HEK293 (cell line): ENCODE results near the gene SPTLC2.

Experiments
- CTCF ChIA-PET: fragments of 350-600 bp; formaldehyde crosslinking; extraction: SDS; loops from one replicate; lab custom pipeline; 2021; ENCODE audit warnings: antibody characterized with exemption; lab: Yijun Ruan, JAX
- POLR2A ChIA-PET: fragments of 300-600 bp; formaldehyde crosslinking; extraction: SDS; loops from one replicate; lab custom pipeline; 2020; ENCODE audit warnings: antibody characterized with exemption, inconsistent platforms; lab: Yijun Ruan, JAX
- H3K27ac ChIP-seq: fragments of 200-500 bp; sonication (Bioruptor generic); 2 replicates; pipeline ENCODE4 v1.5.1; 2014; ENCODE audit warnings: low read depth, low read length, control low read depth, inconsistent platforms; ENCODE audit errors: extremely low read depth
- H3K36me3 ChIP-seq, 2 experiments: fragments of 200-500 bp in 1 of 2; sonication (Bioruptor generic) in 1 of 2; 1 replicate in 1 of 2; 2 replicates in 1 of 2; pipeline ENCODE4 v1.5.1; 2014 to 2017; ENCODE audit warnings: inconsistent platforms in 2 of 2, low read length in 2 of 2; ENCODE audit not compliant: control insufficient read depth in 2 of 2, insufficient read depth in 1 of 2
- H3K4me1 ChIP-seq: fragments of 200-500 bp; sonication (Bioruptor generic); 2 replicates; pipeline ENCODE4 v1.5.1; 2014; ENCODE audit warnings: mild to moderate bottlenecking, low read length, inconsistent platforms; ENCODE audit not compliant: control insufficient read depth, insufficient read depth
- H3K4me3 ChIP-seq: 2 replicates; pipeline ENCODE4 v1.5.1; 2011; ENCODE audit warnings: low read depth, mild to moderate bottlenecking, control low read depth, low read length, moderate library complexity
- H3K9me3 ChIP-seq: fragments of 200-500 bp; sonication (Bioruptor generic); 2 replicates; pipeline ENCODE4 v1.5.1; 2014; ENCODE audit warnings: low read depth, low read length, inconsistent platforms; ENCODE audit not compliant: control insufficient read depth, insufficient read depth
- REPIN1 ChIP-seq: fragments of 450-650 bp; formaldehyde crosslinking; IDR thresholded peaks from 2 replicates; pipeline ENCODE4 v1.5.1; 2017; ENCODE audit warnings: missing biosample characterization, missing genetic modification characterization, low read depth
- ZNF16 ChIP-seq: fragments of 450-650 bp; formaldehyde crosslinking; IDR thresholded peaks from 2 replicates; pipeline ENCODE4 v1.5.1; 2016; ENCODE audit warnings: low read depth, missing biosample characterization, missing genetic modification characterization
- ZNF248 ChIP-seq: fragments of 450-650 bp; formaldehyde crosslinking; IDR thresholded peaks from 2 replicates; pipeline ENCODE4 v1.5.1; 2017; ENCODE audit warnings: missing biosample characterization, missing genetic modification characterization
- ZNF292 ChIP-seq: fragments of 450-650 bp; formaldehyde crosslinking; IDR thresholded peaks from 2 replicates; pipeline ENCODE4 v1.5.1; 2016; ENCODE audit warnings: low read depth, missing biosample characterization, missing genetic modification characterization, borderline replicate concordance
- ZNF311 ChIP-seq: fragments of 450-650 bp; formaldehyde crosslinking; IDR thresholded peaks from 2 replicates; pipeline ENCODE4 v1.5.1; 2017; ENCODE audit warnings: missing biosample characterization, missing genetic modification characterization, borderline replicate concordance
- ZNF335 ChIP-seq: fragments of 450-650 bp; formaldehyde crosslinking; conservative IDR thresholded peaks from 2 replicates; pipeline ENCODE4 v1.5.1; 2016; ENCODE audit warnings: missing biosample characterization, missing genetic modification characterization
- ZNF391 ChIP-seq: fragments of 450-650 bp; formaldehyde crosslinking; IDR thresholded peaks from 2 replicates; pipeline ENCODE4 v1.5.1; 2016; ENCODE audit warnings: low read depth, missing biosample characterization, missing genetic modification characterization, borderline replicate concordance
- ZNF416 ChIP-seq: fragments of 450-650 bp; formaldehyde crosslinking; IDR thresholded peaks from 2 replicates; pipeline ENCODE4 v1.5.1; 2016; ENCODE audit warnings: missing biosample characterization, missing genetic modification characterization
- ZNF514 ChIP-seq: fragments of 450-650 bp; formaldehyde crosslinking; IDR thresholded peaks from 2 replicates; pipeline ENCODE4 v1.5.1; 2016; ENCODE audit warnings: missing biosample characterization, missing genetic modification characterization
- ZNF555 ChIP-seq: fragments of 450-650 bp; formaldehyde crosslinking; conservative IDR thresholded peaks from 2 replicates; pipeline ENCODE4 v1.5.1; 2017; ENCODE audit warnings: missing biosample characterization, mild to moderate bottlenecking, missing genetic modification characterization, inconsistent platforms
- ZNF560 ChIP-seq: fragments of 450-650 bp; formaldehyde crosslinking; IDR thresholded peaks from 2 replicates; pipeline ENCODE4 v1.5.1; 2017; ENCODE audit warnings: missing biosample characterization, missing genetic modification characterization, borderline replicate concordance
- ZNF76 ChIP-seq: fragments of 450-650 bp; formaldehyde crosslinking; IDR thresholded peaks from 2 replicates; pipeline ENCODE4; 2016; ENCODE audit warnings: low read depth, missing biosample characterization, missing genetic modification characterization, borderline replicate concordance
- ZNF768 ChIP-seq: fragments of 450-650 bp; formaldehyde crosslinking; IDR thresholded peaks from 2 replicates; pipeline ENCODE4 v1.5.1; 2018; ENCODE audit warnings: missing biosample characterization, mild to moderate bottlenecking, missing genetic modification characterization
- ZSCAN16 ChIP-seq: fragments of 450-650 bp; formaldehyde crosslinking; IDR thresholded peaks from 2 replicates; pipeline ENCODE4 v1.5.1; 2016; ENCODE audit warnings: missing biosample characterization, missing genetic modification characterization
- ZSCAN23 ChIP-seq: fragments of 450-650 bp; formaldehyde crosslinking; IDR thresholded peaks from 2 replicates; pipeline ENCODE4 v1.5.1; 2016; ENCODE audit warnings: missing biosample characterization, missing genetic modification characterization
- ZSCAN30 ChIP-seq: fragments of 450-650 bp; IDR thresholded peaks from 2 replicates; pipeline ENCODE4 v1.5.1; 2018; ENCODE audit warnings: missing biosample characterization, mild to moderate bottlenecking, missing genetic modification characterization, moderate library complexity
- TF ChIP-seq, protein P1 (sequence below): fragments of 450-650 bp; formaldehyde crosslinking; IDR thresholded peaks from 2 replicates; pipeline ENCODE4 v1.5.1; 2017; ENCODE audit warnings: missing biosample characterization, missing genetic modification characterization
- TF ChIP-seq, protein P2 (sequence below): fragments of 450-650 bp; formaldehyde crosslinking; IDR thresholded peaks from 2 replicates; pipeline ENCODE4 v1.5.1; 2016; ENCODE audit warnings: missing biosample characterization, missing genetic modification characterization

Gene SPTLC2

DNA sequence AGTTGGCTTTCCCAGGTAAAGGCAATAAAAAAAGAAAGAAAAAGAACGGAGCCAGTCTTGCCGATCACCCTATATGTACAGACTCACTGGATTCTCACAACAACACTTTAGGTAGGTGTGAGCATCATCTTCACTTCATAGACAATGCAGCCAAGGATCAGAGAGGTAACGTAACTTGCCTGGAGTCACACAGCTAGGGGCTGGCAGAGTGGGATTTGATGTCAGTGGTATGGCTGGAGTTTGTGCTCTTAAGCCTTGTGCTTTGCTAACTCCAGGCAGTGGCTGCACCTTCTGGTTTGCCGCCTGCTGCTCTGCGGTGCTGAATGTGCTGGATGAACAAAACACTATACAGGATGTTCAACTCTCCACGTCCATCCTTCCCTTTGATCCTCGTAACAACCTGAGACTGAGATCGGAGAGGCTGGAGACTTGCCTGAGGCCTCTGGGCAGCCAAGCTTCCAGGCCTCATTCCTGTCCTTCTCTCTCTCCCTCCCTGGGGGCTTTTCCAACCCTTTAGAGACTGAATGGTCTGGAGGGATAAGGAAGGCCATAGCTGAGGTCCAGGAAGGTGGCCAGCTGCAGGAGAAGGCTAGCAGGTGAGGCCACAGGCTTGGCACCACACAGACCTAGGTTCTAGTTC, 126.0 kb downstream of the SPTLC2 start:
- Histone ChIP-seq H3K4me1 (no peaks in the 10 kb centered on the region), H3K9me3 (no peaks in the 10 kb centered on the region), H3K36me3 (no peaks in the 10 kb centered on the region), H3K27ac (no peak overlapping the region), H3K4me3 (no peak overlapping the region)
- ChIA-PET POLR2A (no interaction called here), CTCF (no interaction called here)
- TF ChIP-seq REPIN1 (tag by site-specific recombination) (no peak), ZNF560 (tag by site-specific recombination) (no peak), ZNF311 (tag by site-specific recombination) (no peak), ZNF416 (tag by site-specific recombination) (no peak), ZSCAN30 (tag by site-specific recombination) (no peak), ZSCAN16 (tag by site-specific recombination) (no peak), ZNF335 (tag by site-specific recombination) (no peak), ZNF248 (tag by site-specific recombination) (no peak), ZNF555 (tag by site-specific recombination) (no peak)
- TF ChIP-seq, protein P1, sequence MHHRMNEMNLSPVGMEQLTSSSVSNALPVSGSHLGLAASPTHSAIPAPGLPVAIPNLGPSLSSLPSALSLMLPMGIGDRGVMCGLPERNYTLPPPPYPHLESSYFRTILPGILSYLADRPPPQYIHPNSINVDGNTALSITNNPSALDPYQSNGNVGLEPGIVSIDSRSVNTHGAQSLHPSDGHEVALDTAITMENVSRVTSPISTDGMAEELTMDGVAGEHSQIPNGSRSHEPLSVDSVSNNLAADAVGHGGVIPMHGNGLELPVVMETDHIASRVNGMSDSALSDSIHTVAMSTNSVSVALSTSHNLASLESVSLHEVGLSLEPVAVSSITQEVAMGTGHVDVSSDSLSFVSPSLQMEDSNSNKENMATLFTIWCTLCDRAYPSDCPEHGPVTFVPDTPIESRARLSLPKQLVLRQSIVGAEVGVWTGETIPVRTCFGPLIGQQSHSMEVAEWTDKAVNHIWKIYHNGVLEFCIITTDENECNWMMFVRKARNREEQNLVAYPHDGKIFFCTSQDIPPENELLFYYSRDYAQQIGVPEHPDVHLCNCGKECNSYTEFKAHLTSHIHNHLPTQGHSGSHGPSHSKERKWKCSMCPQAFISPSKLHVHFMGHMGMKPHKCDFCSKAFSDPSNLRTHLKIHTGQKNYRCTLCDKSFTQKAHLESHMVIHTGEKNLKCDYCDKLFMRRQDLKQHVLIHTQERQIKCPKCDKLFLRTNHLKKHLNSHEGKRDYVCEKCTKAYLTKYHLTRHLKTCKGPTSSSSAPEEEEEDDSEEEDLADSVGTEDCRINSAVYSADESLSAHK (tag by site-specific recombination), result no peak

DNA sequence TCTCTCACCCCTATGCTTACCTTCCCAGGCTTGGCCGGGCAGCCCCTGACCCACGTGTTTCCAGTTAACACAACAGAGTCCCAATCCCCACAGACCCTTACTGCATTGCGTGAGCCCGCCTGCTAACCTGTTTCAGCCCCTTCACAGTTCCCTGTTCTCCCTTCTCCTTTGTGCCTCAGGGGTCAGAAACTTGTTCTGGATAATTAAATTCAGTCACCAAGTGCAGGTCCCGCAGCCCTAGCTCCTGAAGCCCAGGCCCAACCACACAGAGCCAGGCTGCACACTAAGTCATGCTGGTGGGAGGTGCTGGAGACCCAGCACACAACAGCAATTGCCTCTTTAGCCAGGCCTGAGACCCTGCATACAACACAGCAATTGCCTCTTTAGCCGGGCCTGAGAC, 127.4 kb downstream of the SPTLC2 start:
- Histone ChIP-seq H3K4me3 (no peak overlapping the region), H3K36me3 (no peaks in the 10 kb centered on the region)
- TF ChIP-seq ZNF16, result no peak
- no peak for TF ChIP-seq ZNF292 (tag by site-specific recombination)
- TF ChIP-seq ZNF514 (tag by site-specific recombination), result no peak
- TF ChIP-seq ZNF391 (tag by site-specific recombination), result no peak
- TF ChIP-seq ZNF768, result no peak
- TF ChIP-seq, all 188 proteins: peak for 0
- CTCF ChIA-PET, result no interaction called here
- Histone ChIP-seq H3K27ac (no peak overlapping the region), H3K4me1 (no peaks in the 10 kb centered on the region), H3K9me3 (no peaks in the 10 kb centered on the region)
- POLR2A ChIA-PET, result no interaction called here

DNA sequence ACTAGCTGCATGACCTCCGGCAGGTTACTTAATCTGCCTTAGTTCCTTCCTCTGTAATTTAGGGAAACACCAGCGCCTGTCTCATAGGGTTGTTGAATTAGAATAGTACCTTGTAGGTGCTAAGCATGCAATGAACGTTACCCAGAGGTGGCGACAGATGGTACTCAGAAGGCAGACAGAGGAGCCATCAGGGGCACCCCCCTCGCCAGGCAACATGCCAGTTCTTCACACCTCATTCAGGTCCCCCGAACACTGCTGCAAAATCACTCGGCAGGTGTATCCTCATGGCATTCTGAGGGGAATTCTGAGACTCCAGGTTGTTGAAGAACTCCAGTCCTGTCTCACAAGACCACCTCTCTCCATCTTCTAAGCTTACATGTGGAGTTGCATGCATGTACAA, 127.9 kb downstream of the SPTLC2 start:
- TF ChIP-seq ZSCAN23 (tag by site-specific recombination) (no peak), ZNF76 (no peak), ZSCAN16 (tag by site-specific recombination) (no peak)
- TF ChIP-seq, protein P2, sequence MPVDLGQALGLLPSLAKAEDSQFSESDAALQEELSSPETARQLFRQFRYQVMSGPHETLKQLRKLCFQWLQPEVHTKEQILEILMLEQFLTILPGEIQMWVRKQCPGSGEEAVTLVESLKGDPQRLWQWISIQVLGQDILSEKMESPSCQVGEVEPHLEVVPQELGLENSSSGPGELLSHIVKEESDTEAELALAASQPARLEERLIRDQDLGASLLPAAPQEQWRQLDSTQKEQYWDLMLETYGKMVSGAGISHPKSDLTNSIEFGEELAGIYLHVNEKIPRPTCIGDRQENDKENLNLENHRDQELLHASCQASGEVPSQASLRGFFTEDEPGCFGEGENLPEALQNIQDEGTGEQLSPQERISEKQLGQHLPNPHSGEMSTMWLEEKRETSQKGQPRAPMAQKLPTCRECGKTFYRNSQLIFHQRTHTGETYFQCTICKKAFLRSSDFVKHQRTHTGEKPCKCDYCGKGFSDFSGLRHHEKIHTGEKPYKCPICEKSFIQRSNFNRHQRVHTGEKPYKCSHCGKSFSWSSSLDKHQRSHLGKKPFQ (tag by site-specific recombination), result no peak
- ChIA-PET CTCF (no interaction called here), POLR2A (no interaction called here)
- Histone ChIP-seq H3K4me1 (no peaks in the 10 kb centered on the region), H3K4me3 (no peak overlapping the region), H3K27ac (no peak overlapping the region), H3K36me3 (no peaks in the 10 kb centered on the region), H3K9me3 (no peaks in the 10 kb centered on the region)
